Fibroblast of skin of right quadriceps (primary cell): ENCODE measurements around the gene TFDP2.

Experiments used
- DNase-seq: peaks from one replicate; pipeline ENCODE4 v3.0.0-alpha.2; 2013

TFDP2 gene

DNA sequence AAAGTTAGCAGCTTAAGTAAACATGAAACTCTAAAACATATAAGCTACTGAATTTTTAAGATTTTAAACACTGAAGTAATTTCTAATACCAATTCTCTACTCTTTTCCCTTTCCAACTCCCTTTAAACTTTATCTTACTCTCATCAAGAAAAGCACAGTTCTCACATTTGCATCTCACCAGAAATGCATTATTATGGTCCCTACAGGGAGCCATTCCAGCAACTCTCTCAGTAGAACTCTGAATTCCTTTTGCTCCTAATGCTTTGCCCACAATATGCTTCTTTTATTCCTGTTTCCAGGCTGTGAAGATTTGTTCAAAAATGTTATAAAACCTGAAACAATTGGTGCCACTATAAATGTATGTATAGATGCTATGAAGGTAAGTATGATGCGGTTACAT lies 83.4 kb downstream of the TFDP2 start:
- DNase-seq = no peak

DNA sequence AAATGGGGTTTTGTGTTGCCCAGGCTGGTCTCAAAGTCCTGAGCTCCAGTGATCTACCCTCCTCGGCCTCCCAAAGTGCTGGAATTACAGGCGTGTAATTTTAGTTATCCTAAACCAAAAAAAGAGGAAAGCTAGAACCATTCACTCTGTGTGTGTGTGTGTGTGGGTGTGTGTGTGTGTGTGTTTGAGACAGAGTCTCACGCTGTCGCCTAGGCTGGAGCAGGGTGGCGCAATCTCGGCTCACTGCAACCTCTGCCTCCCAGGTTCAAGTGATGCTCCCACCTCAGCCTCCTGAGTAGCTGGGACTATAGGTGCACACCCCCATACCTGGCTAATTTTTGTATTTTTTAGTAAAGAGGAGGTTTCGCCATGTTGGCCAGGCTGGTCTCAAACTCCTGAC lies 84.0 kb downstream of the TFDP2 start:
- DNase-seq = no peak

DNA sequence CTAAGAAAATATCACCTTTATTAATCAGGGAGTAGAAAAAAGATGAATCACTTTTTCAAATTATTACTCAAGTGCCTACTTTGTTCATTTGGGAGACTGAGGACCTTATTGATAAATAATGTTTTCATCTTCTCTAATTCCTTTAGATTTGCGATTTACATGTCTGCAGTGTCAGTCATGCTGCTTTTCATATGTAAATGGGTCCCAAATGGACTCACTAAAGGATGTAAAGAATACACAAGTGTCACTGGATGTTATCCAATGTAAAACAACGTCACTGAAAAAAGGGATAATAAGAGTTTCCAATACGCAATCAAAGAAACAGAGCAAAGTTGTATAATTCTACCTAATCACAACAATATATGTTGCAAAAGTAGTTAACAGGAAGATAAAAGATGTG lies 84.9 kb downstream of the TFDP2 start:
- DNase-seq = no peak

DNA sequence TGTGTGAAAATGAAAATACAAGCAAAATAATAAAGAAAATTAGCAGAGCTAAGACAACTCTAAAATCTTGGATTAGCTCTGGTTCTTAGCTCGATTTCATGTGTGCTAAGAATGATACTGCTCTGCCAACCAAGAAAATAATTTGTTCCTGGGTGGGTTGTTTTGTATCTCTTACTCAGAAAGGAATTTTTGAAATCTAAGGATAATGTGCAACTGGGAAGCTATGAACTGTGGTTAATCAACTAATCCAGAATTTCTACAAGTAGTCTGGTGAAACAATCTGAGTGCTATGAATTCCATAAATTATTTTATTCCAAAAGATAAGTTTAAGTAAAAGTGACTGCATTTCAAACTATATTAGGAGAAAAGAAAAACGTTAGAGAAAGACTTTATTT lies 92.0 kb downstream of the TFDP2 start:
- no peak for DNase-seq

DNA sequence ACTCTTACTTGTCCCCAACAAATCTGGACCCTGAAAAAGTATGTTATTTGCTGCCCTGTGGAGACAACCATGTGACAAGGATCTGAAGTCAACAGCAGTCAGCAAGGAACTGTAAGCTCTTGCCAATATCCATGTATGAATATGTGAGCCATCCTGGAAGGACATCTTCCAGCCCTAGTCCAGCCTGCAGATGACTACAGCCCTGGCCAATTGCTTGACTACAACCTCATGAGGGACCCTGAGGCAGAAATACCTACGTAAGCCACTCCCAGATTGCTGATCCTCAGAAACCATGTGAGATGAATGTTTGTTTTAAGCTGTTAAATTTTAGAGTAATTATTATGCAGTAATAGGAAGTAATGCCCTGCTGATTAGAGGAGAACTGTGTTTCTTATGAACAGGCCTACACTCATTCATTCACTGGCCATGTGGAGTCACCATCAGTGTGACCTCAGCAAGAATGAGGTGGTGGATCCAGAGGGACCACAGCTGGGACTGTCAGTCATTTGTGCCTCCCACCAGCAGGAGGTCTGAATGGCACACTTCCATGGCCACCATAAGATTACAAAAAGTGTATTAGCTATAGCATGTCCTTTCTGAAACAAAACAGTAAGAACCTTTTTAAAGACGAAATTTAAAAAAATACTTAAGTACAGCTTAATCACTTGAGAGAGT lies 92.6 kb downstream of the TFDP2 start:
- no peak for DNase-seq

DNA sequence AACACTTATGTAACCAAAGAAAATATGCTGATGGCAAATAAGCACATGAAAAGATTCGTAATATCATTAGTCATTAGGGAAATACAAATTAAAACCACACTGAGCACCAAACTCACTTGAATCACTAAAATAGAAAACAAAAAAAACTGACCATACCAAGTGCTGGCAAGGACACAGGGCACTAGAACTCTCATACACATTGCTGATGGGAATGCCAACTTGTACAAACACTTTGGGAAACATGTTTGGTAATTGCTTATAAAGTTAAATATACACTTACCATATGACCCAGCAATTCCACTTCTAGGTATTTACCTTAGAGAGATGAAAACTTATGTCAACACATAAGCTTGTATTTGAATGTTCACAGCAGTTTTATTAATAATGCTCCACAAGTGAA lies 95.5 kb downstream of the TFDP2 start:
- no peak for DNase-seq

DNA sequence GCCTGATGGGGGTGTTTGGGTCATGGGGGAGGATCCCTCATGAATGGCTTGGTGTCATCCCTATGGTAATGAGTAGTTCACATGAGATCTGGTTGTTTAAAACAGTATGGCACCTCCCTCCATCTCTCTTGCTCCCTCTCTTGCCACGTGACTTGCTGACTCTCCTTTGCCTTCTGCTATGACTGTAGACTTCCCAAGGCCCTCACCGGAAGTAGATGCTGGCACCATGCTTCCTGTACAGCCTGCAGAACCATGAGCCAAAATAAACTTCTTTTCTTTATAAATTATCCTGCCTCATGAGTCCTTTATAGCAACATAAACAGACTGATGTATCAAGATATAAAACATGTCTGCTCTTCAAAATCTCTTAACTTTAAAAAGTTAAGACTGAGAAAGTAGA lies 96.1 kb downstream of the TFDP2 start:
- DNase-seq = no peak

DNA sequence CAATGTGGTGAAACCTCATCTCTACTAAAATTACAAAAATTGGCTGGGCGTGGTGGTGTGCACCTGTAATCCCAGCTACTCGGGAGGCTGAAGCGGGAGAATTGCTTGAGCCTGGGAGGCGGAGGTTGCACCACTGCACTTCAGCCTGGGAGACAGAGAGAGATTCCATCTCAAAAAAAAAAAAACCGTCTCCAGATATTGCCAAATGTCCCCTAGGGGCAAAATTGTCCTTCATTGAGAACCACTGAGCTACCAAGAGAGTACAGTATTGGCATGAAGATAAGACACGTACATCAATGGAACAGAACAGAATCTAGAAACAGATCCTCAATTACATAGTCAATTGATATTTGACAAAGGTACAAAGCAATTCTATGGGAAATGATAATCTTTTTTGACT lies 98.0 kb downstream of the TFDP2 start:
- DNase-seq = no peak

DNA sequence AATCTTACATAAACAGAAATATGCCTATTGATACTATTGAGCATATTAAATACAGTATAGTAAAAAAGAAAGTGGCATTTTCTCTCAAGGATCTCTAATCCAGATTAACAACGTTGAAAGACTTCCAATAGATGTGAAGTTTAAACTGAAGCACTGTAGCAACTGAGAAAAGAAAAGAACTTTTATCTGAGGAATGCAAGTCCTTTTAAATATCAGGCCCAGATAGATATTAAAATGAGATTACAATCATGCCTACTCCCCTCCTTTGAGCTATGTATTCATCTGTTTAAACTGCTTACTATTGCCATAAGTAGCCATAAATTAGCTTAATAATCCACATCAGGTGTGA lies 102.3 kb downstream of the TFDP2 start:
- DNase-seq = no peak

DNA sequence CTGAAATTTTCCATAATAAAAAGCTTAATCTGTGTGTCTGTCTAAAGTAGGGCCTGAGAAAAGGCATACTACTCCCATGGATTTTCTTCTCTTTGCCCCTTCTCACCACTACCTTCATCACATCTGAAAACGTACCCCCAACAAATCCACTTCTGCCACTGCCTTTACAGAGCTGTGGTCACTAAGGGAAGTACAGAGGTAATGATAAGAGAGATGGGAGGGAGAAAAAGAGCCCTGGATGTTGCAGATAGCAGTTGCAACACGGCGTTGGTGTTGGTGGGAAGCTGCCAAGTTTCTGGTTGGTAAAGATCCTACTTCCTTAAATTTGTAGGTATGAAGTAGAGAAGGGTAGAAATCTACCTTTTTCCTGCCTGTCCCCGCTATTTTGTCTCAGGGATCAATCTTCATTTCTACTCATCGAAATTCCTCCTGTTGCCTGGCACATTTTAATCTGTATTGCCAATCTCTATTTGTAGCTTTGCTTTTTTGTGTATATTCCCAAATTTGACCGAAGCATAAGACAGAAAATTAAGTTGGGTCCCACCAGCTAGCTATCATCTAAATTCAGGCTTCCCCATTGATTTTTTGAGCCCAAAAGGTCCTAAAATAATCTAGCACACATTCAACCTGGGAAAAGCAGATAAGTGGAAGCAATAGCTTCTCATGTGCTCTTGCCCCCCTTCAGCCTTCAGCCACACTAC lies 102.9 kb downstream of the TFDP2 start:
- DNase-seq = no peak

DNA sequence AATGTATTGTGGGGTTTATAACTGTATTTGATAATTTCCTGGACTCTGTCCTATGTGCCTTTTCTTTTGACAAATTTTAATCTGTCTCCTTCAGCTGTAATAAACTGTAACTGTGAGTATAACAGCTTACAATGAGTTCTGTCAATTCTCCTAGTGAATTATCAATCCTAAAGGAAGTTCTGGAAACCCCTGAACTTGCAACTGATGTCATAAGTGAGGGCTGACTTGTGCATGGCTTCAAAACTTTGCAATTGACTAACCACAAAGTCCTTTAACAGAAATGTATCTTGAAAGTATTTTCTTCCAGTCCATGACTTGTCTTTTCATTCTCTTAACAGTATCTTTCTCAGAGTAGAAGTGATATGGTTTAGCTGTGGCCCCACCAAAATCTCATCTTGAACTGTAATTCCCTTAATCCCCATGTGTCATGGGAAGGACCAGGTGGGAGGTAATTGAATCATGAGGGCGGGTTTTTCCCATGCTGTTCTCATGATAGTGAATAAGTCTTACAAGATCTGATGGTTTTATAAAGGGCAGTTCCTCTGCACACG lies 108.3 kb downstream of the TFDP2 start:
- DNase-seq = no peak

DNA sequence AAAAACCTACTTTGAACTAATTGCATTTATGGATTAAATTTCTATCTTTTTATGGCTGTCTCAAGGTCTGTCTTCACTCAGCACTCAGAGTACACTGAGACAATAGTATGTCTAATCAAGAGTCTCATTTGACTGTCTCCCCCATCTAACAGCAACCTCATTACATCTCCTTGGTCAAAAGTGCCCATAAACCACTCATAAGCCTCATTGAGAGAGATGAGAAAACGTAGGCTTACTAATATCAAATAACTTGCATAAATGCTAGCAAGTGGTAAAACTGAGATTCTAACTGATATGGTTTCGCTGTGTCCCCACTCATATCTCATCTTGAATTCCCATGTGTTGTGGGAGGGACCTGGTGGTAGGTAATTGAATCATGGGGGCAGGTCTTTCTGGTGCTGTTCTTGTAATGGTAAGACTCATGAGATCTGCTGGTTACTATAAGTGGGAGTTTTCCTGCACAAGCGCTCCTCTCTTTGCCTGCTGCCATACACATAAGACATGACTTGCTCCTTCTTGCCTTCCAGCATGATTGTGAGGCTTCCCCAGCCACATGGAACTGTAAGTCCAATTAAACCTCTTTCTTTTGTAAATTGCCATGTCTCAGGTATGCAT lies 113.9 kb downstream of the TFDP2 start:
- no peak for DNase-seq

DNA sequence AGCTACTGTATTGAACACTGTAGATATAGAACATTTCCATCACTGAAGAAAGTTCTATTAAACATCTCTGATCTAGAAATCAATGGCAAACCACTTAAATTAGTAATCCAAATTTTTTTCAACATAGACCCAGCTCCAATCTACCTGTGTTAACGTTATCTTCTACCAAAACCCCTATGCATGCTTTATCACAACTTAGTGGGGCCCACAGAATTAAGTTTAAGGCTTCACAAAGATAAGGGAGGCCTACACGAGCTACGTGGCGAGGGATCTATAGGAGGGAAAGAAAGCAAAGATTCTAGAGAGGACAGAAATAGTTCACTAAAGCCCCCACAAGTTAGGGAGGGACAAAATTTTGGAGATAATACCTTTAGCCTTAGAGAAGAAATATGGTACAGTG lies 116.1 kb downstream of the TFDP2 start:
- no peak for DNase-seq

DNA sequence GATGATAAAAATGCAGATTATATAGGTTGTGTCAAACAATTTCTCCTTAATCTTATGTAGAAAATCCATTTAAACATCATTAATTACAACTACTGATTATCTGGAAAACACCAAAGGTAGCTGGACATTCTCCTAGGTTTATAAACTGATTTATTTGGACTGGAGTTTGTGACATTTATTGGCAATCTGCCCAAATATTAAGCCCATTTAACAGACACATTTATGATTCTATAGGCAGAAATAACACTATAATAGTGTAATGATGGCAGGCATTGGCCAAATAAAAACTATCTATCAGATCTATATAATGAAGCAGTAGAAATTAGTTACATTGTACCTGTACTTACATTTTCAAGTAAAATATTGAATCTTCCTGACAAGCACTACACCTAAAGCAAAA lies 117.8 kb downstream of the TFDP2 start:
- no peak for DNase-seq

DNA sequence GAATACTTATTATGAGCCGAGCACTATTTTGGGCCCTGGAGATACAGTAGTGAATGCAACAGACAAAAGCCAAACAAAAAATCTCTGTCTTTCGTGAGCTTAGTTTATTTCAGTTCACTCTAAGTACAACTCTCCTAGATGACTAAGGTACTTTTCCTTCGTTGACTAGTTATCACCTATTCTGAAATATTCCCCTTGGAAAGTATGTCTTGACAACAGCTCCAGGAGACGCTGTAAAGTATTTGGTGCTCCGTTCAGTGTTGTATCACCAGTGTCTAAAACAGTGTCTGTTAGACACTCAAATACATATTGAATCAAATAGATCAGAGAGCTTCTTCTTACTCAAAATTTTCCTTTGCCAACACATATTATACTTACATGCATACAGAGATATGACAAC lies 119.6 kb downstream of the TFDP2 start:
- DNase-seq = no peak

DNA sequence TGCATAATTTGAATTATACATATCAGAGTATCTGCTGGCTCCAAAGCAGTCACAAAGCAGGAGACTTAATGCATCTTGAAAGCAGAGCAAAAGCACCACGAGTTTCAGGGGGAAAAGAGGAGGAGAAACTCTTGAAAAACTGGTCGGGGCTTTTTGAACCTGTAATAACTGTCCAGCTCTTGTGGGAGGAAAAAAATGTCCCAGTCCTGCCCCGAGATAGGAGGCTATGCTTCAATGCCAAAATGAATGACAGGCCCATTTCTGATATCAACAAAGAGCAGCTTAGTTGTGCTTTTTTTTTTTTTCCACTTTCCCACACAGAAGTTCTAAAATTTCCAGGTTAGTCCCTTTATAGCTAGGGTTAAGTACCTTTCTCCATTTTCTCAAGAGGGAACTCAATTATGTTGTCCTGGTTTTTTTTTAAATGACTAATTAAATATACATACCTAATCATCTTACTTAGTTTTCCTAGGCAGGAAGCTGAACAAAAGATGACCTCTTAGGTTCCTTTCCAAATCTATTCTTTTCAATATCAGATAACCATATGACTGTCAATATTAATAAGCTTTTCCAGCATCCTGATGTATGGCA lies 120.2 kb downstream of the TFDP2 start:
- no peak for DNase-seq

DNA sequence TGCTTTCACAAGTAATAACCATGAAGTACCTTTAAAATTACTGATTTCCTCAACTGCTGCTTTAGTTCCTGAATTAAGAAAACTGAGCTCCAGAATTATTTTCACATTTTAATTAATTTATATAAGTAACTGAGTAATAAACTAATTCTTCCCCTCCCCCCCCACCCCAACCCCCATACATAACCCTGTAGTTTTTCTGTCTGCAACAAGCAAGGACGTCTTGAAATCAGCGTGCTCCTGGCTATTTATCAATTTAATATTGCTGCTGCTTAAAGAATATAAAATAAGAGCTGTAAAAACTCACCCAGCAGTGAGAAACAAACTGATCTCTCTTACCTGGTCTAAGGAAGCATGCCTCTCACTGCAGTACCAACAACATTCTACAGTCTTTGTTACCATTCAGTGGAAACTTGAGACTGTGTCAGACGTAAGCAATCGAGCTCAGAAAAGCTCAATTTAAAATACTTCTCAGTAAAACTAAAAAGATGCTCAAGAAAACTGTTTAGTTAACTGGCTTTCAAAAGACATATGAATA lies 121.0 kb downstream of the TFDP2 start:
- peak; percentile 79 for DNase-seq

DNA sequence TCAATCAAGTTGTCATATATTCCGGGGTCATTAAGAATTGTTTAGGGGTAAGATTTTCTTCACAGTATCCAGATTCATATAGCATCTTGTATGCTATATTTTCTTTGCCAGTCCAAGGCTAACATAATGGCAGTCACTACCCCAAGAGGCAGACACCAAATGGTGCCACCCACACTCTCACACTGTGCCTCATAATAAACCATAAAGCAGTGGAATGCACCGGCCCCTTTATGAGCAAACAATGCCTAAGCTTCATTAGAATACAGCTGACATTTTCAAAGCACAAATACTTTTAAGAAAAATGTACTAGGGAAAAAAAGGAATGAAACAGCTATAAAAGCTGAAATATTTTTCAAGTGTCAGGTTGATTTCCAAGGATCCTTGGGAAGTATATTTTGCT lies 121.6 kb downstream of the TFDP2 start:
- DNase-seq = peak; percentile 25

DNA sequence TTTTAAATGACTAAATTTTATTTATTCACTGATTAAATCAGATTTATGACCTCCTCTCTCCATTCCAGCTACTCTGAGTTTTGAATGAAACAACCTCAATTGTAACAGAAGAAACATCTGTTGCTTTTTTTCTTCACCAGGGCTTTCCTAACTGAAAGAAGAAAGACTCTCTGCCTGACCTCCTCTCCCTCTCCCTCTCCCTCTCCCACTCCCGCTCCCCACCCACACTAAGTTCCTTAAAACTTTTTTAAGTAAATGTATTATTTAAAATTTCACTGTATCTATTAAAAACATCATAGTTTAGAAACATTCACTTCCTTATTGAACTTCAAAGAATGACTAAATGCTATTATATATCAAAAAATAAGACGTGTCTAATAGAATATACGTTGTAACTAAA lies 122.0 kb downstream of the TFDP2 start:
- no peak for DNase-seq

DNA sequence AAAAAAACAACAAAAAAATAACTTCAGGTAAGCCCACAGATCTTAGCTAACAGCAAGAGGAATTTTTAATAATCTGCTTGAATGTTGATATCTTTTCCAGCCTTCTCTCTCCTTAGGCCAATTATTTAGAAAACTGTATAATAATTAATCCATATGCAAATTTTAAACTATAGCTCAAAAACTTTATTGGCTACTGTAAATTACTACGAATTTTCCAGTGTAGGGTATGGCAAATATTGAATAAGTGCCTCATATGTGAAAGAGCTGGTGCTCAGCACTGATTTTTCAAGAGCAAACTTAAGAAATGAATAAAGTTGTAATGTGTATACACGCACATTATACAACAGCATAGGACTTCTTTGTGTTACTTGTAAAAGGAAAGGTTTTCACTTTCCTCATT lies 123.0 kb downstream of the TFDP2 start:
- DNase-seq = no peak

DNA sequence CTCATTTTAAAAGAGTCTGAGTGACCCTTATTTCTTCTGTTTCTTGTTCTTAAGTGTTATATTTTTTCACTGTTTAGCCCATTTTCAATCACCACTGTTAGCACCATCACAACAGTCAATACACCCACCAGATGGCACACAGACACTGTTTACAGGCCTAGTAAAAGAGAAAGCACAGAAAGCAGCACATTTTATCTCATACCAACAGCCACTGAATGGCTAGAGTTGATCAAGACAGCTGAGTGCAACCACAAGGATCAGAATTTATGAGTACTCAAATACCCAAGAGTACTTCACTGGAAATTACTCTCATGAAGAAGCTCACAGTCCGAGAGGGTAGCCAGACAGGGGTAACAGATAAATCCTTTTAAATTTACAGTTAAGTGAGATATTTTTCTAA lies 127.0 kb downstream of the TFDP2 start:
- peak; percentile 32 for DNase-seq

DNA sequence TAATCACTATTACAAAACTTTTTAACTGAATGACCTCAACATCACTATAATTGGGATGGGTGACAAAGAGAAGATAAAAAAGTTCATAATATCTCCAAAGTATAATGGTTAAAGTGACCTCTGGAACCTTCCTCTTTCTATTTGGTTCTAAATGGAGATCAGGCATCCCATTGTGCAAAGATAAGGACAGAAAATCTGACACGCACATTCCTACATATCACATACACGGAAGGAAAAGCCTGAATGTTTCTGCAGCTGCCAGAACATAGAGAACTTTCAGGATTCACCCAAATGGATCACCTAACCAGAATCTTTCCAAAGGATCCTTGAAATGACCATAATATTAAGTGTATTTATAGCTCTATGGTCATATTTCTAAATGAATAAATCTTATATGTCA lies 128.2 kb downstream of the TFDP2 start:
- no peak for DNase-seq

DNA sequence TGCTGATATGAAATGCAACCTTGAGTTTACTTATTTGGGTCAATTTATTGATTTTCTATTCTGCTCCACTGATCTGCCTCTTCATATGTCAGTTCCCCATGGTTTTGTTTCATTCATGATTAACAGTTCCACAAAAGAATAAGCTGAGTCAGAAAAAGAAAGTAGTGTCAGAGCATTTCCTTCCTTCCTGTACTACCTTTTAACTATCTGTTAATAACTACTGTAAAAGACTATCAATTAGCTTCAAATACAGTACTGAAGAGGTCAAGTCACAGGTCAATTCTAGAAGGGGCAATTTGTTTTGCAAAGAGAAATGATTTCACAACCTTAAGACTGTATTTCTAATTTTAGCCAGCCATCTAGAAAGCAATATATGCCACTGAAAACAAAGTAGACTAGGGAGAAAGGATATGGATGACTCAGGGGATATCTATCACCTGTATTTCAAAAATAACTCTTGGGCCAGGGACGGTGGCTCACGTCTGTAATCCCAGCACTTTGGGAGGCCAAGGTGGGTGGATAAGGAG lies 129.5 kb downstream of the TFDP2 start:
- DNase-seq = no peak

DNA sequence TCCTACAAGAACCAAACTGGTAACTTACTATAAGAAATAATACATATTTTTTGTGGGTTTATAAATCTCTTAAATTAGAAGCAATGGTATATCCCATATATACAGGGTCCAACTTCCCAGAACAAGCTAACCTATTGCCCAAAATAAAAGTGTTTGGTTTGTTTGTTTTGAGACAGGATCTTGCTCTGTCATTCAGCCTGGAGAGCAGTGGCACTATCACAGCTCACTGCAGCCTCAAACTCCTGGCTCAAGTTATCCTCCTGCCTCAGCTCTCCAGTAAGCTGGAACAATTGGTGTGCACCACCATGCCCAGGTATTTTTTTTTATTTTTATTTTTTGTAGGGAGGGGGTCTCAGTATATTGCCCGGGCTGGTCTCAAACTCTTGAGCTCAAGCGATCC lies 135.4 kb downstream of the TFDP2 start:
- DNase-seq = no peak
